Measurements from ENCODE around the gene TLX2.
A peak's percentile ranks its signal among the peaks of the same experiment; 100 is the strongest.
"Not testable (repeated sequence)": the region's sequence is repeated elsewhere in the genome, so short reads cannot be mapped to it uniquely, and the experiment has no call there.

TLX2 gene

GRCh38 chr2:74483675-74484164, 30.5 kb upstream of the TLX2 start:
- H3K9me3 ChIP-seq (ENCODE audit: control insufficient read depth, low read depth, low read length); H3K27ac ChIP-seq (ENCODE audit: low read length); H3K27me3 ChIP-seq (ENCODE audit: control insufficient read depth, insufficient read depth, low read length); H3K4me1 ChIP-seq (ENCODE audit: control insufficient read depth, low read depth, low read length): not testable (repeated sequence)
- peaks cover 14% of the 10 kb centered on the region for H3K36me3 ChIP-seq (ENCODE audit: control insufficient read depth, low read depth, low read length)
- peak overlapping the region; percentile 100 for H3K4me3 ChIP-seq (ENCODE audit: low read length)
- H3K9ac ChIP-seq (ENCODE audit: low read length): peak overlapping the region; percentile 79

- H3K9me3 ChIP-seq (ENCODE audit: control insufficient read depth, low read depth, low read length): no peaks in the 10 kb centered on the region
- no peak overlapping the region for H3K27ac ChIP-seq (ENCODE audit: low read length)
- no peak overlapping the region for H3K4me3 ChIP-seq (ENCODE audit: low read length)
- no peak overlapping the region for H3K9ac ChIP-seq (ENCODE audit: low read length)
- peaks cover 3% of the 10 kb centered on the region for H3K4me1 ChIP-seq (ENCODE audit: control insufficient read depth, low read depth, low read length)
- no peaks in the 10 kb centered on the region for H3K27me3 ChIP-seq (ENCODE audit: control insufficient read depth, insufficient read depth, low read length)
- H3K36me3 ChIP-seq (ENCODE audit: control insufficient read depth, low read depth, low read length): peaks cover 13% of the 10 kb centered on the region
These were observed 28.1 kb upstream of the TLX2 start for GRCh38 chr2:74486141-74486540.

GRCh38 chr2:74488643-74489481, 25.4 kb upstream of the TLX2 start:
- H3K27ac ChIP-seq (ENCODE audit: low read length): no peak overlapping the region
- no peak overlapping the region for H3K9ac ChIP-seq (ENCODE audit: low read length)
- no peaks in the 10 kb centered on the region for H3K27me3 ChIP-seq (ENCODE audit: control insufficient read depth, insufficient read depth, low read length)
- no peaks in the 10 kb centered on the region for H3K9me3 ChIP-seq (ENCODE audit: control insufficient read depth, low read depth, low read length)
- peaks cover 40% of the 10 kb centered on the region for H3K36me3 ChIP-seq (ENCODE audit: control insufficient read depth, low read depth, low read length)
- no peaks in the 10 kb centered on the region for H3K4me1 ChIP-seq (ENCODE audit: control insufficient read depth, low read depth, low read length)
- H3K4me3 ChIP-seq (ENCODE audit: low read length): no peak overlapping the region

- no peaks in the 10 kb centered on the region for H3K4me1 ChIP-seq (ENCODE audit: control insufficient read depth, low read depth, low read length)
- peaks cover 40% of the 10 kb centered on the region for H3K36me3 ChIP-seq (ENCODE audit: control insufficient read depth, low read depth, low read length)
- H3K9ac ChIP-seq (ENCODE audit: low read length): no peak overlapping the region
- H3K27ac ChIP-seq (ENCODE audit: low read length): no peak overlapping the region
- no peaks in the 10 kb centered on the region for H3K9me3 ChIP-seq (ENCODE audit: control insufficient read depth, low read depth, low read length)
- no peak overlapping the region for H3K4me3 ChIP-seq (ENCODE audit: low read length)
- peaks cover under 1% of the 10 kb centered on the region for H3K27me3 ChIP-seq (ENCODE audit: control insufficient read depth, insufficient read depth, low read length)
These were observed 24.3 kb upstream of the TLX2 start for GRCh38 chr2:74489906-74490305.

- Histone ChIP-seq H3K36me3 (ENCODE audit: control insufficient read depth, low read depth, low read length) (peaks cover 36% of the 10 kb centered on the region), H3K4me1 (ENCODE audit: control insufficient read depth, low read depth, low read length) (no peaks in the 10 kb centered on the region), H3K27me3 (ENCODE audit: control insufficient read depth, insufficient read depth, low read length) (peaks cover 21% of the 10 kb centered on the region)
These were observed 22.4 kb upstream of the TLX2 start for GRCh38 chr2:74491648-74492544.

GRCh38 chr2:74493546-74493945, 20.7 kb upstream of the TLX2 start:
- Histone ChIP-seq H3K27me3 (ENCODE audit: control insufficient read depth, insufficient read depth, low read length) (peaks cover 37% of the 10 kb centered on the region), H3K27ac (ENCODE audit: low read length) (no peak overlapping the region), H3K4me1 (ENCODE audit: control insufficient read depth, low read depth, low read length) (peaks cover 3% of the 10 kb centered on the region), H3K9ac (ENCODE audit: low read length) (no peak overlapping the region), H3K36me3 (ENCODE audit: control insufficient read depth, low read depth, low read length) (peaks cover 36% of the 10 kb centered on the region), H3K9me3 (ENCODE audit: control insufficient read depth, low read depth, low read length) (no peaks in the 10 kb centered on the region), H3K4me3 (ENCODE audit: low read length) (no peak overlapping the region)

More at GRCh38 chr2:74491648-74492544, 22.4 kb upstream of the TLX2 start:
- Histone ChIP-seq H3K9ac (ENCODE audit: low read length) (no peak overlapping the region), H3K27ac (ENCODE audit: low read length) (no peak overlapping the region), H3K9me3 (ENCODE audit: control insufficient read depth, low read depth, low read length) (no peaks in the 10 kb centered on the region), H3K4me3 (ENCODE audit: low read length) (no peak overlapping the region)

GRCh38 chr2:74495440-74495839, 18.8 kb upstream of the TLX2 start:
- Histone ChIP-seq H3K27ac (ENCODE audit: low read length) (no peak overlapping the region), H3K27me3 (ENCODE audit: control insufficient read depth, insufficient read depth, low read length) (peaks cover 56% of the 10 kb centered on the region), H3K4me1 (ENCODE audit: control insufficient read depth, low read depth, low read length) (peaks cover 15% of the 10 kb centered on the region), H3K36me3 (ENCODE audit: control insufficient read depth, low read depth, low read length) (peaks cover 34% of the 10 kb centered on the region), H3K9ac (ENCODE audit: low read length) (no peak overlapping the region), H3K4me3 (ENCODE audit: low read length) (no peak overlapping the region), H3K9me3 (ENCODE audit: control insufficient read depth, low read depth, low read length) (no peaks in the 10 kb centered on the region)

GRCh38 chr2:74496997-74497776, 17.1 kb upstream of the TLX2 start:
- Histone ChIP-seq H3K27ac (ENCODE audit: low read length) (no peak overlapping the region), H3K9ac (ENCODE audit: low read length) (no peak overlapping the region), H3K9me3 (ENCODE audit: control insufficient read depth, low read depth, low read length) (no peaks in the 10 kb centered on the region), H3K27me3 (ENCODE audit: control insufficient read depth, insufficient read depth, low read length) (peaks cover 74% of the 10 kb centered on the region), H3K4me3 (ENCODE audit: low read length) (peak overlapping the region; percentile 55), H3K36me3 (ENCODE audit: control insufficient read depth, low read depth, low read length) (peaks cover 17% of the 10 kb centered on the region), H3K4me1 (ENCODE audit: control insufficient read depth, low read depth, low read length) (peaks cover 31% of the 10 kb centered on the region)

GRCh38 chr2:74497777-74498499, 16.3 kb upstream of the TLX2 start:
- Histone ChIP-seq H3K9ac (ENCODE audit: low read length) (no peak overlapping the region), H3K27me3 (ENCODE audit: control insufficient read depth, insufficient read depth, low read length) (peaks cover 81% of the 10 kb centered on the region), H3K36me3 (ENCODE audit: control insufficient read depth, low read depth, low read length) (peaks cover 9% of the 10 kb centered on the region), H3K4me3 (ENCODE audit: low read length) (peak overlapping the region; percentile 55), H3K4me1 (ENCODE audit: control insufficient read depth, low read depth, low read length) (peaks cover 33% of the 10 kb centered on the region), H3K27ac (ENCODE audit: low read length) (no peak overlapping the region), H3K9me3 (ENCODE audit: control insufficient read depth, low read depth, low read length) (no peaks in the 10 kb centered on the region)

- Histone ChIP-seq H3K9ac (ENCODE audit: low read length) (no peak overlapping the region), H3K9me3 (ENCODE audit: control insufficient read depth, low read depth, low read length) (no peaks in the 10 kb centered on the region), H3K4me3 (ENCODE audit: low read length) (peak overlapping the region; percentile 55), H3K36me3 (ENCODE audit: control insufficient read depth, low read depth, low read length) (peaks cover 2% of the 10 kb centered on the region), H3K27ac (ENCODE audit: low read length) (no peak overlapping the region), H3K27me3 (ENCODE audit: control insufficient read depth, insufficient read depth, low read length) (peaks cover 89% of the 10 kb centered on the region), H3K4me1 (ENCODE audit: control insufficient read depth, low read depth, low read length) (peaks cover 33% of the 10 kb centered on the region)
These were observed 15.6 kb upstream of the TLX2 start for GRCh38 chr2:74498500-74499266.

Measured in iPS-18a (cell line).